ENCODE data around the gene ZIK1.

Gene ZIK1

DNA sequence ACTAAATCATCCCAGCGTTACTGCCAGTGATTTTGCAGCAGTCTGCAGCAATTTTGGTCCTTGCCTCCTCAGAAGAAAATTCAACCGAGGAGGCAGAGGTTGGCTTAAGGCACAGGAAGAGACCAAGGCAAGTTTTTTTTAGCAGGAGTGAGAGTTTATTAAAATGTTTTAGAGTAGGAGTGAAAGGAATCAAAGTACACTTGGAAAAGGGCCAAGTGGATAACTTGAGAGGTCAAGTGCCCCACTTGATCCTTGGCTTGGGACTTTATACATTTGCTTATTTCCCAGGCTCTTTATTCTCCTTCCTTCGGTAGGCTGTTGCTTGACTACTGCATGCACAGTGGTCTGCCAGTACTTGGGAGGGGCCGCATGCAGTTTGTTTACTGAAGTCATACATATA is 27.2 kb downstream of the ZIK1 start:
- no peak for DNase-seq (ENCODE audit: low read depth in 2 of 2)

DNA sequence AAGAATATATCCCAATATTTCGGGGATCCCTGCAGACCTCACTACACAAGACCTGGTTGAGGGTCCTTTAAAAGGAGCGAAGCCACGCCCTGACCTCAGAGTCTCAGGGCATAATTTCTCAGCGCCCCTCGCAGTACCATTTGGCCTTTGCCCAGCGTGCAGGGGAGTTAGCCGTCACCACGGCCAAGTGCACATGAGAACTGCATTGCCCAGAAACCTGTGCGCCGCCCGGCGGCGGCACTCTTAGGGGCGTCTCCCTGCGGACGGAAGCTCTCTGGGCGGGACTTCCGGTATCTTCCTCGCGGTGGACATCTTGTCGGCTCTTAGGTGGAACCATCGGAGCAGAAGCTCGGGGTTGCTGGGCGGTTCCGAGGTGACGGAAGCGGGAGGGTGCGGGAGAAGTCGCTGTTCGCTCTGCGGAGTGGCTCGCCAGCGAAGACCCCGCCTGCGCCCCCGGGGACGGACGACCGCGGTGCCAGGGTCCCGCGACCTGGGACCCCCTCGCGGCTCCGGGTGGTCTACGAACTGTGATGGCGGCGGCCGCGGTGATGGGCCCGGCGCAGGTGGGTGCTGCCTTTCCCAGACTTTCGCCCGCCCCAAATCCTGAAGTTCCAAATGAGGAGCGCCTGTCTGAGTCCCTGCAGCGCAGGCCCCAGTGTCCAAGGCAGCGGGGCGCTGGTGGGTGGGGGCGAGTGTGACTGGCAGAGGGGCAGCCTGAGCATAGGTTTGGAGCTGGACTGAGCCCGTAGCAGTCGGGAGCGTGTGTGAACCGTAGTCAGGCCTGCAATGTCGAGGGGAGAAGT is 30.2 kb downstream of the ZIK1 start, which contains the start of gene ZNF134:
Gene ZNF134, plus strand, starts transcription at position 302 of the 803 bp plus-strand sequence. CDS start 5,227 bp downstream, outside the sequence.
- DNase-seq (ENCODE audit: low read depth in 2 of 2) = peak; percentile 56 to 68

- DNase-seq (ENCODE audit: low read depth in 2 of 2) = no peak
Measured at GRCh38 chr19:57615346-57615745, 31.4 kb downstream of the ZIK1 start.

- no peak for DNase-seq (ENCODE audit: low read depth in 2 of 2)
Measured at GRCh38 chr19:57620673-57621348, 36.9 kb downstream of the ZIK1 start.

GRCh38 chr19:57623091-57623490 is 39.1 kb downstream of the ZIK1 start:
- DNase-seq (ENCODE audit: low read depth in 2 of 2) = no peak

DNA sequence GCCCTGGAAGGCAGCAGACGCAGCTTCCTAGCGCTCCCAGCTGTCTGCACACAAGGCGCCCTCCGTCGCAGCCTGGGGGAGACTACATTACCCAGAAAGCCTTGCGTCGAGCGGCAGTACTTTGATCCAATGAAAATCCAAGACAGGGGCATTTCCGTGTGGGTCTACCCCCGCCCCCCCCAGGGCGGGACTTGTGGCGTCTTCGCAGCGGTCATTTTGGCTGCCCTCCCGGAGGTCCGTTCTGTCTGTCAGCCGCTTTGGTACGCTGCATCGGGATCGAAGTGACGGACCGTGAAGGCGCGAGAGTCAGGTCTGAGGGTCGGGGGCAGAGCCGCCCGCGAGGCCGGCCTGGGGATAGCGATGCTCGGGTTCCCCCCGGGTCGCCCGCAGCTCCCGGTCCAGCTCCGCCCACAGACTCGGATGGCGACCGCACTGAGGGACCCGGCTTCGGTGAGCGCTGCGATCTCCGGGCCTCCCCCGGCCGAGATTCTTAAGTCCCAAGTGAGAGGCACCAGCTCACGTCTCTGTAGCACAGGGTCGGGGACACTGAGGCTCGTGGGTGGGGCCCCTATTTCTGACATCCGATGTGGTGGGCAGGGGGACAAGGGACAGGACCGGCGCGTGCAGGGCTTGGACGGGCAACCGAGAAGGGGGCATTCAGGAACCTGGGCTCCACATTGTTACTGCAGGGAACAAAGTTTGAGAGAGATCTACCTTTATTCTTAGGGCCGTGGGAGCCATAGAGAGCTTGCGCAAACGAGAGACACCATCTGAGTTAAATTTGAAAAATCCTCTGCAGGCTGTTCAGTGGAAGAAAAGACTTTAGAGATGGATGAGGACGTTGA is 49.3 kb downstream of the ZIK1 start, which contains the start of gene ZNF211:
Gene ZNF211, plus strand, starts transcription at position 182 of the 845 bp plus-strand sequence. Its CDS starts 179 bp downstream, at position 361.
- peak; percentile 80 to 81 for DNase-seq (ENCODE audit: low read depth in 2 of 2)

DNA sequence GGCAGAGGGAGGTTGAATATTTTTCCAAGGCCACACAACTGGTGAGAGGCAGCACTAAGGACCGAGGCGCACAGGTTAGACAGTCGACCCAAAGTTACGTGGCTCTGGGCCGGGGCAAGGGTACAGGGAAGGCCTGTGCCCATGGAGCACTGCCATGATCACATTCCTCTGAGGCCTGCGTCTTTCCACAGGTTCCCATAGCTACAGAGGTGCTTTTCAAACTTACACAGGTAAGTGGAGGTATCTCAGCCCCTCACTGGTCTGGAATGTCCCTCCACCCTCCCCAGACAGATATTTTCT is 49.8 kb downstream of the ZIK1 start:
- DNase-seq (ENCODE audit: low read depth in 2 of 2) = no peak

GRCh38 chr19:57637379-57637778 is 53.4 kb downstream of the ZIK1 start:
- no peak for DNase-seq (ENCODE audit: low read depth in 2 of 2)

DNA sequence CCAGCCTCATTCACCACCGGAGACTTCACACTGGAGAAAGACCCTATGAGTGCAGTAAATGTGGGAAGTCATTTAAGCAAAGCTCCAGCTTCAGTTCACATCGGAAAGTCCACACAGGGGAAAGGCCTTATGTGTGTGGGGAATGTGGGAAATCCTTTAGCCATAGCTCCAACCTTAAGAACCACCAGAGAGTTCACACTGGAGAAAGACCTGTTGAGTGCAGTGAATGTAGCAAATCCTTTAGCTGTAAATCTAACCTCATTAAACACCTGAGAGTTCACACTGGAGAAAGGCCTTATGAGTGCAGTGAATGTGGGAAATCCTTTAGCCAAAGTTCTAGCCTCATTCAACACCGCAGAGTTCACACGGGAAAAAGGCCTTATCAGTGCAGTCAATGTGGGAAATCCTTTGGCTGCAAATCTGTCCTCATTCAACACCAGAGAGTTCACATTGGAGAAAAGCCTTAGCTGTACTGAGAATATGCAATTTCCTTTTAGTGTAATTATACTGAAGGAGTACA is 57.8 kb downstream of the ZIK1 start:
- no peak for DNase-seq (ENCODE audit: low read depth in 2 of 2)

DNA sequence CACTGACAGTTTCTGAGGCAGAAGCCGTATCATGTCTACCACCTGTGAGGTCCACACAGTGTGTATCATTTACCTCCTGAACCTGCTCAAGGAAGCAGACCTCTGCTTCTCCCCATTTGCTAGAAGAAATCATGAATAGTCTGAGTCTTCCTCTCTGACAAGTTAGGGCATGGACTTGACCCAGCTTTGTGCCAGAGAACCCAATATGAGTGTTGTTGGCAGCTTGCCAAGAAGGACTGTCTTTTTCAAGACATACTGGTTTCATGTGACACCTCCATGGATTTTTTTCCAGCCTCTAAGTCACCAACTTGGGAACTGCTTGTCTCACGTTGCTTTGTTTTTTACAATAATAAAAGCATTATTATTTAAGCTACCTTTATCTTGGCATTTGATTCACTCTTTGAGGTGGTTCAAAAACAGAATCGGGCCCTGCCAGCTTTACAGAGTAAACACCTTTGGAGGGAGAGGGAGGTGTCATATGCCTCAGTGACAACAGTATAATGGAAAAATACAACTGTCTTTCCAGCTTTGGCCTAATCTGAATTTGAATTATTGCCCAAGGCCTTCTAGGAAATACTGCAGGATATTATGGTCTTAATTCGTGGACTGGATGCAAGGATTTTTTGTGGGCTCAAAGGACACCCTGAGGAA is 58.6 kb downstream of the ZIK1 start:
- DNase-seq (ENCODE audit: low read depth in 2 of 2) = no peak

All from fibroblast of skin of left biceps (primary cell).